HepG2 (cell line): ENCODE results near the gene SSBP4. TPM values are rescaled to one million over a fixed set of nuclear protein-coding genes. Genes with fewer than 3 reads are reported as not detected.

Experiments
- ATAC-seq: fragments of 200-7000 bp; cut with Tn5 transposase; 3 replicates; pipeline ENCODE4 v1.9.1; 2020; ENCODE audit warnings: mild to moderate bottlenecking, moderate library complexity
- BruUV-seq: library from RNA; stranded (reverse); fragments of 400-500 nt; replicated peaks from 2 replicates; lab custom pipeline; 2021; lab: Mats Ljungman, UMichigan
- CTCF ChIA-PET: fragments of 300-600 bp; formaldehyde crosslinking; extraction: SDS; loops from one replicate; lab custom pipeline; 2021; ENCODE audit warnings: low total read pairs, inconsistent platforms, low intra/inter-chr PET ratio; lab: Yijun Ruan, JAX
- POLR2A ChIA-PET: fragments of 350-600 bp; sonication (Branson Sonifier 250); formaldehyde crosslinking; loops from one replicate; lab custom pipeline; 2020; ENCODE audit warnings: antibody characterized with exemption, inconsistent platforms; lab: Yijun Ruan, JAX
- DNase-seq: peaks from one replicate; pipeline ENCODE4 v3.0.0-alpha.2; 2015; ENCODE audit warnings: low spot score
- FAIRE-seq: peaks from 3 replicates; lab custom pipeline; 2011; peaks lifted over from hg19 to GRCh38; lab: Jason Lieb, UNC
- H2AFZ ChIP-seq: one replicate; pipeline ENCODE4 v1.6.1; 2011; ENCODE audit warnings: low read length, inconsistent platforms
- H3K27ac ChIP-seq: fragments of 300-600 bp; 3 replicates; pipeline ENCODE4 v1.8.0; 2011; ENCODE audit warnings: mixed run types, mild to moderate bottlenecking, mixed read lengths, low read length, inconsistent platforms; ENCODE audit not compliant: insufficient read depth; ENCODE audit errors: extremely low read length
- H3K27me3 ChIP-seq, 2 experiments: fragments of 200-600 bp in 1 of 2; 2 replicates in 1 of 2; 3 replicates in 1 of 2; pipeline versions ENCODE4 v1.6.0 to v1.8.0; 2011; ENCODE audit warnings: low read length in 2 of 2, mild to moderate bottlenecking in 2 of 2, moderate library complexity in 2 of 2, inconsistent platforms in 1 of 2; ENCODE audit not compliant: insufficient read depth in 2 of 2, control insufficient read depth in 1 of 2
- H3K36me3 ChIP-seq, 2 experiments: fragments of 200-600 bp in 1 of 2; replicated peaks in 1 of 2; 2 replicates in 1 of 2; 3 replicates in 1 of 2; pipeline versions ENCODE4 v1.5.1 to v1.8.0; 2011; ENCODE audit warnings: low read length in 2 of 2, inconsistent platforms in 1 of 2; ENCODE audit not compliant: insufficient read depth in 2 of 2, control insufficient read depth in 1 of 2
- H3K4me1 ChIP-seq: 2 replicates; pipeline ENCODE4 v1.5.1; 2012; ENCODE audit warnings: low read length, inconsistent platforms; ENCODE audit not compliant: insufficient read depth
- H3K4me2 ChIP-seq: 2 replicates; pipeline ENCODE4 v1.6.0; 2011; ENCODE audit warnings: low read depth, low read length, inconsistent platforms
- H3K4me3 ChIP-seq, 3 experiments: fragments of 200-600 bp in 1 of 3; sonication (generic), shearing (Covaris generic) in 1 of 3; replicated peaks in 1 of 3; 2 replicates each; pipeline ENCODE4 v1.5.1; 2011 to 2016; ENCODE audit warnings: low read length in 3 of 3, inconsistent platforms in 2 of 3, low read depth in 2 of 3, mild to moderate bottlenecking in 2 of 3, control low read depth in 1 of 3, mixed read lengths in 1 of 3; ENCODE audit not compliant: insufficient read depth in 1 of 3
- H3K79me2 ChIP-seq: one replicate; pipeline ENCODE4 v1.6.1; 2011; ENCODE audit warnings: low read length, inconsistent platforms; ENCODE audit not compliant: insufficient read depth
- H3K9ac ChIP-seq: 2 replicates; pipeline ENCODE4 v1.6.0; 2011; ENCODE audit warnings: mild to moderate bottlenecking, low read depth, low read length, inconsistent platforms; ENCODE audit not compliant: insufficient read depth
- H3K9me3 ChIP-seq: 2 replicates; pipeline ENCODE4 v1.5.1; 2012; ENCODE audit warnings: mild to moderate bottlenecking, low read length
- H4K20me1 ChIP-seq: 2 replicates; pipeline ENCODE4 v1.6.0; 2011; ENCODE audit warnings: inconsistent platforms, mild to moderate bottlenecking, low read length, moderate library complexity; ENCODE audit not compliant: insufficient read depth
- CHD4 ChIP-seq: fragments of 200-600 bp; sonication (generic); IDR thresholded peaks from 2 replicates; pipeline ENCODE4 v1.7.0; 2017; ENCODE audit warnings: mild to moderate bottlenecking, low read length, borderline replicate concordance
- DMAP1 ChIP-seq: IDR thresholded peaks from 2 replicates; pipeline ENCODE4 v1.6.1; 2016
- FOXJ3 ChIP-seq: sonication (generic); formaldehyde crosslinking; IDR thresholded peaks from 2 replicates; pipeline ENCODE4 v1.4.0; 2020; ENCODE audit warnings: missing genetic modification reagents, mild to moderate bottlenecking, borderline replicate concordance
- GABPB1 ChIP-seq: IDR thresholded peaks from 2 replicates; pipeline ENCODE4 v1.6.1; 2016; ENCODE audit warnings: mild to moderate bottlenecking, missing genetic modification reagents, moderate library complexity, missing compliant biosample characterization
- HDAC2 ChIP-seq: sonication (generic); formaldehyde crosslinking; IDR thresholded peaks from 2 replicates; pipeline ENCODE4 v1.4.0; 2020; ENCODE audit warnings: missing genetic modification reagents
- MBD4 ChIP-seq: IDR thresholded peaks from 2 replicates; pipeline ENCODE4 v1.6.1; 2012; ENCODE audit warnings: low read length, inconsistent platforms, borderline replicate concordance
- MTA1 ChIP-seq: sonication (generic); formaldehyde crosslinking; IDR thresholded peaks from 2 replicates; pipeline ENCODE4 v1.4.0; 2020; ENCODE audit warnings: missing genetic modification reagents, mild to moderate bottlenecking, borderline replicate concordance
- NFKB2 ChIP-seq: sonication (generic); formaldehyde crosslinking; IDR thresholded peaks from 2 replicates; pipeline ENCODE4 v1.4.0; 2020; ENCODE audit warnings: missing genetic modification reagents, borderline replicate concordance
- PHF8 ChIP-seq: sonication (generic); formaldehyde crosslinking; IDR thresholded peaks from 2 replicates; pipeline ENCODE4 v1.5.0; 2020; ENCODE audit warnings: missing genetic modification reagents
- TFDP2 ChIP-seq: sonication (generic); formaldehyde crosslinking; IDR thresholded peaks from 2 replicates; pipeline ENCODE4 v1.4.0; 2020; ENCODE audit warnings: missing genetic modification reagents
- XRCC5 ChIP-seq: fragments of 200-400 bp; formaldehyde crosslinking; optimal IDR thresholded peaks from 2 replicates; pipeline ENCODE3; 2017; ENCODE audit warnings: mild to moderate bottlenecking, low read length
- YEATS2 ChIP-seq: sonication (generic); formaldehyde crosslinking; IDR thresholded peaks from 2 replicates; pipeline ENCODE4 v1.4.0; 2020; ENCODE audit warnings: missing genetic modification reagents, borderline replicate concordance
- ZC3H13 ChIP-seq: sonication (generic); formaldehyde crosslinking; IDR thresholded peaks from 2 replicates; pipeline ENCODE4 v1.8.1; 2023; ENCODE audit warnings: mild to moderate bottlenecking, missing genetic modification reagents, moderate library complexity
- ZNF224 ChIP-seq: sonication (generic); formaldehyde crosslinking; IDR thresholded peaks from 2 replicates; pipeline ENCODE4 v1.5.0; 2020; ENCODE audit warnings: mild to moderate bottlenecking, missing genetic modification reagents
- ZNF263 ChIP-seq: sonication (generic); formaldehyde crosslinking; IDR thresholded peaks from 2 replicates; pipeline ENCODE4 v1.4.0; 2020; ENCODE audit warnings: missing genetic modification reagents
- ZNF691 ChIP-seq: sonication (generic); formaldehyde crosslinking; IDR thresholded peaks from 2 replicates; pipeline ENCODE4 v1.4.0; 2020; ENCODE audit warnings: missing genetic modification reagents, low read depth, mild to moderate bottlenecking, borderline replicate concordance
- ZSCAN20 ChIP-seq: sonication (generic); formaldehyde crosslinking; IDR thresholded peaks from 2 replicates; pipeline ENCODE4 v1.4.0; 2020; ENCODE audit warnings: missing genetic modification reagents, mild to moderate bottlenecking, borderline replicate concordance
- WGBS: methylation state at CpG from one replicate; pipeline ENCODE4 v1.1.6; 2017; ENCODE audit warnings: low lambda C conversion rate; 5-methylcytosine and 5-hydroxymethylcytosine counted together
- in situ Hi-C: cut with HindIII; loops from 2 replicates; pipeline ENCODE4 v1.10.0; 2017; ENCODE audit warnings: low pct_unique_long_range_greater_than_20kb; ENCODE audit not compliant: extremely low pct_ligation_motif_present
- intact Hi-C: fragments of 100-400 bp; cut with micrococcal nuclease; formaldehyde crosslinking; loops from one replicate; pipeline ENCODE4 v1.10.0; 2022; ENCODE audit not compliant: unreplicated experiment
- polyA plus RNA-seq, 8 experiments: library from polyadenylated mRNA; depleted of rRNA in 3 of 8; stranded (reverse) in 7 of 8; unstranded in 1 of 8; fragments of >200 nt; fragmentation: Illumina TruSeq in 4 of 8; extraction: Trizol in 4 of 8; gene quantifications; 2 replicates each; pipeline versions ENCODE4 v1.2.1 to v1.2.3, GENCODE V29; 2011 to 2016; ENCODE audit warnings: low read depth in 4 of 8, missing spikeins in 1 of 8, mixed read lengths in 1 of 8; ENCODE audit not compliant: insufficient read depth in 1 of 8
- total RNA-seq, 5 experiments: library from RNA; depleted of rRNA; stranded (reverse); fragments of >200 nt; fragmentation: Illumina TruSeq; extraction: Trizol; gene quantifications; 2 replicates each; pipeline ENCODE4 v1.2.3, GENCODE V29; 2016; ENCODE audit warnings: low read depth in 1 of 5
- TF ChIP-seq, protein P1 (sequence below): sonication (generic); formaldehyde crosslinking; IDR thresholded peaks from 2 replicates; pipeline ENCODE4 v1.8.1; 2022; ENCODE audit warnings: mild to moderate bottlenecking, missing genetic modification reagents

Gene SSBP4
- total and polyA plus RNA-seq, 2 of the 13 experiments (the other 11 are each of a cell fraction or from before 2014, with no cell fraction given), result 20.8 to 39.5 TPM

GRCh38 chr19:18438331-18439024 is 19.3 kb downstream of the SSBP4 start:
- peaks cover 9% of the 10 kb centered on the region; the same call in 1 of the 2 replicates for H4K20me1 ChIP-seq
- 2% methylated on average over 7 of the region's 24 CpGs for WGBS
- in situ Hi-C loops, result no loop called here
- H3K4me2 ChIP-seq, result peak overlapping the region; percentile 95
- H3K27ac ChIP-seq, result peak overlapping the region; percentile 29
- peaks cover under 1 to 2% of the 10 kb centered on the region in 2 experiments; a peak in 1 of 5 replicates for H3K36me3 ChIP-seq
- no peak for FAIRE-seq
- H3K4me1 ChIP-seq, result peaks cover 45% of the 10 kb centered on the region
- no peak overlapping the region for H2AFZ ChIP-seq
- DNase-seq, result peak; percentile 63
- POLR2A ChIA-PET, result interaction anchor here (0.8 to 1.6 kb wide), 2 partner anchors 18 to 23 kb away, joined by 3 to 4 read pairs; no protein-coding TSS in a partner anchor
- CTCF ChIA-PET, result no interaction called here
- BruUV-seq, result no TSS peak
- ATAC-seq, result peak; percentile 40
- H3K27me3 ChIP-seq, result no peaks in the 10 kb centered on the region
- intact Hi-C loops, result no loop called here
- H3K9me3 ChIP-seq, result no peaks in the 10 kb centered on the region
- H3K9ac ChIP-seq, result peak overlapping the region; percentile 64
- H3K79me2 ChIP-seq, result no peaks in the 10 kb centered on the region
- H3K4me3 ChIP-seq, result peak overlapping the region; percentile 29 to 75 (median 72)
- TF ChIP-seq XRCC5 (peak; percentile 46), MBD4 (no peak), HDAC2 (peak; percentile 31; the same call in 1 of the 2 replicates), ZC3H13 (CRISPR knock-in tag) (peak; percentile 72; the same call in 1 of the 2 replicates), ZNF224 (CRISPR knock-in tag) (no peak), ZNF263 (CRISPR knock-in tag) (no peak), PHF8 (CRISPR knock-in tag) (peak; percentile 63; the same call in 1 of the 2 replicates), CHD4 (no peak; the same call in 1 of the 2 replicates), TFDP2 (CRISPR knock-in tag) (peak; percentile 27; the same call in 1 of the 2 replicates), ZSCAN20 (CRISPR knock-in tag) (no peak), NFKB2 (peak; percentile 57; the same call in 1 of the 2 replicates), MTA1 (CRISPR knock-in tag) (peak; percentile 76; the same call in 1 of the 2 replicates), DMAP1 (CRISPR knock-in tag) (no peak; the same call in 1 of the 2 replicates), GABPB1 (CRISPR knock-in tag) (no peak), ZNF691 (CRISPR knock-in tag) (no peak), YEATS2 (no peak), FOXJ3 (CRISPR knock-in tag) (no peak)
- TF ChIP-seq, protein P1, sequence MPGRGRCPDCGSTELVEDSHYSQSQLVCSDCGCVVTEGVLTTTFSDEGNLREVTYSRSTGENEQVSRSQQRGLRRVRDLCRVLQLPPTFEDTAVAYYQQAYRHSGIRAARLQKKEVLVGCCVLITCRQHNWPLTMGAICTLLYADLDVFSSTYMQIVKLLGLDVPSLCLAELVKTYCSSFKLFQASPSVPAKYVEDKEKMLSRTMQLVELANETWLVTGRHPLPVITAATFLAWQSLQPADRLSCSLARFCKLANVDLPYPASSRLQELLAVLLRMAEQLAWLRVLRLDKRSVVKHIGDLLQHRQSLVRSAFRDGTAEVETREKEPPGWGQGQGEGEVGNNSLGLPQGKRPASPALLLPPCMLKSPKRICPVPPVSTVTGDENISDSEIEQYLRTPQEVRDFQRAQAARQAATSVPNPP (CRISPR knock-in tag), result 0 out of 2 replicates have a peak, but pooled peaks have one; percentile 21
